H1 (cell line): ENCODE results near the gene TCEAL1. TPM values are rescaled to one million over a fixed set of nuclear protein-coding genes. Genes with fewer than 3 reads are reported as not detected.
A peak's percentile ranks its signal among the peaks of the same experiment; 100 is the strongest.

Experiments used
- CTCF ChIA-PET: fragments of 300-600 bp; sonication (Branson Sonifier 250); formaldehyde crosslinking; loops from one replicate; lab custom pipeline; 2021; ENCODE audit not compliant: partially characterized antibody; lab: Charles Lee
- POLR2A ChIA-PET: fragments of 300-600 bp; sonication (Branson Sonifier 250); formaldehyde crosslinking; loops from one replicate; lab custom pipeline; 2021; ENCODE audit warnings: inconsistent platforms; ENCODE audit not compliant: partially characterized antibody; lab: Charles Lee
- DNase-seq, 2 experiments: peaks; one replicate each; pipeline versions ENCODE4 v3.0.0 to v3.0.0-alpha.2; 2010 to 2022; ENCODE audit warnings: low spot score in 2 of 2, low read depth in 1 of 2, mixed read lengths in 1 of 2
- FAIRE-seq: peaks from 2 replicates; lab custom pipeline; 2011; peaks lifted over from hg19 to GRCh38; lab: Jason Lieb, UNC
- H2AFZ ChIP-seq: 2 replicates; pipeline ENCODE4 v1.8.1; 2012; ENCODE audit warnings: low read length, inconsistent platforms
- H2AK5ac ChIP-seq: 2 replicates; pipeline ENCODE4 v1.6.1; 2013; ENCODE audit warnings: low read depth, low read length
- H2BK120ac ChIP-seq: replicated peaks from 2 replicates; pipeline ENCODE3; 2013; ENCODE audit warnings: low read depth, low read length, inconsistent platforms
- H2BK12ac ChIP-seq: 2 replicates; pipeline ENCODE4 v1.6.1; 2013; ENCODE audit warnings: low read depth, low read length
- H2BK15ac ChIP-seq: 2 replicates; pipeline ENCODE4 v1.6.1; 2013; ENCODE audit warnings: low read length
- H2BK20ac ChIP-seq: 2 replicates; pipeline ENCODE4 v1.6.1; 2013; ENCODE audit warnings: low read length
- H2BK5ac ChIP-seq: 2 replicates; pipeline ENCODE4 v1.6.1; 2013; ENCODE audit warnings: low read depth, low read length
- H3K14ac ChIP-seq: 2 replicates; pipeline ENCODE4 v1.6.1; 2013; ENCODE audit warnings: inconsistent platforms; ENCODE audit not compliant: insufficient read length
- H3K18ac ChIP-seq: 2 replicates; pipeline ENCODE4 v1.6.1; 2013; ENCODE audit warnings: low read length; ENCODE audit errors: extremely low read depth
- H3K23ac ChIP-seq: 2 replicates; pipeline ENCODE4 v1.6.1; 2013; ENCODE audit warnings: inconsistent platforms; ENCODE audit not compliant: insufficient read length
- H3K23me2 ChIP-seq: 2 replicates; pipeline ENCODE4 v1.6.1; 2013; ENCODE audit warnings: low read depth, low read length
- H3K27ac ChIP-seq: 2 replicates; pipeline ENCODE4 v1.6.1; 2011; ENCODE audit warnings: low read depth, low read length, inconsistent platforms
- H3K27me3 ChIP-seq, 4 experiments: replicated peaks in 1 of 4; 1 replicate in 1 of 4; 2 replicates in 3 of 4; pipeline versions ENCODE4 v1.6.1 to v1.8.1; 2011 to 2013; ENCODE audit warnings: low read length in 3 of 4, mild to moderate bottlenecking in 3 of 4, inconsistent platforms in 2 of 4, mixed read lengths in 2 of 4, moderate library complexity in 1 of 4; ENCODE audit not compliant: control insufficient read depth in 3 of 4, insufficient read depth in 3 of 4; ENCODE audit errors: extremely low read depth in 1 of 4
- H3K36me3 ChIP-seq, 4 experiments: 2 replicates each; pipeline versions ENCODE4 v1.6.1 to v1.8.1; 2011 to 2013; ENCODE audit warnings: mild to moderate bottlenecking in 4 of 4, low read length in 3 of 4, moderate library complexity in 2 of 4, control low read depth in 1 of 4, inconsistent platforms in 1 of 4; ENCODE audit not compliant: insufficient read depth in 4 of 4, control insufficient read depth in 2 of 4
- H3K4ac ChIP-seq: replicated peaks from 2 replicates; pipeline ENCODE3; 2013; ENCODE audit warnings: low read length, low read depth, mixed read lengths, inconsistent platforms; ENCODE audit not compliant: insufficient read length
- H3K4me1 ChIP-seq, 4 experiments: replicated peaks in 1 of 4; 1 replicate in 1 of 4; 2 replicates in 3 of 4; pipeline versions ENCODE4 v1.6.1 to v1.8.1; 2011 to 2013; ENCODE audit warnings: low read length in 3 of 4, inconsistent platforms in 2 of 4, mixed read lengths in 1 of 4; ENCODE audit not compliant: insufficient read depth in 4 of 4, control insufficient read depth in 3 of 4
- H3K4me2 ChIP-seq, 2 experiments: 2 replicates each; pipeline versions ENCODE4 v1.6.1 to v1.8.1; 2011 to 2013; ENCODE audit warnings: low read depth in 2 of 2, low read length in 2 of 2, control low read depth in 1 of 2, inconsistent platforms in 1 of 2, mild to moderate bottlenecking in 1 of 2; ENCODE audit not compliant: insufficient read depth in 1 of 2
- H3K4me3 ChIP-seq, 4 experiments: fragments of 200-600, 300-600 bp in 1 of 4; sonication (generic), shearing (Covaris generic), sonication (Bioruptor Twin) in 1 of 4; 2 replicates each; pipeline versions ENCODE4 v1.5.1 to v1.8.1; 2011 to 2016; ENCODE audit warnings: low read length in 4 of 4, low read depth in 3 of 4, control low read depth in 2 of 4, inconsistent platforms in 2 of 4, mild to moderate bottlenecking in 2 of 4, mixed read lengths in 1 of 4, moderate library complexity in 1 of 4; ENCODE audit not compliant: insufficient read depth in 2 of 4; ENCODE audit errors: extremely low read depth in 1 of 4
- H3K56ac ChIP-seq: replicated peaks from 2 replicates; pipeline ENCODE3; 2013; ENCODE audit warnings: low read depth, mild to moderate bottlenecking, mixed read lengths, low read length, inconsistent platforms; ENCODE audit not compliant: insufficient read length
- H3K79me1 ChIP-seq: 2 replicates; pipeline ENCODE4 v1.6.1; 2013; ENCODE audit warnings: low read depth, low read length, control low read depth
- H3K79me2 ChIP-seq, 2 experiments: 2 replicates each; pipeline versions ENCODE4 v1.6.1 to v1.8.1; 2012 to 2013; ENCODE audit warnings: low read length in 2 of 2, mild to moderate bottlenecking in 2 of 2, inconsistent platforms in 1 of 2; ENCODE audit not compliant: insufficient read depth in 2 of 2, control insufficient read depth in 1 of 2
- H3K9ac ChIP-seq, 4 experiments: replicated peaks in 1 of 4; 1 replicate in 1 of 4; 2 replicates in 3 of 4; pipeline versions ENCODE4 v1.6.1 to v1.8.1; 2011 to 2013; ENCODE audit warnings: low read depth in 3 of 4, low read length in 3 of 4, control low read depth in 2 of 4, mild to moderate bottlenecking in 2 of 4, moderate library complexity in 2 of 4, inconsistent platforms in 1 of 4; ENCODE audit errors: extremely low read depth in 1 of 4
- H3K9me3 ChIP-seq, 2 experiments: 2 replicates each; pipeline versions ENCODE4 v1.6.1 to v1.8.1; 2012 to 2013; ENCODE audit warnings: mild to moderate bottlenecking in 2 of 2, moderate library complexity in 2 of 2, control low read depth in 1 of 2, inconsistent platforms in 1 of 2, low read depth in 1 of 2, low read length in 1 of 2, mixed read lengths in 1 of 2; ENCODE audit not compliant: insufficient read depth in 2 of 2
- H4K20me1 ChIP-seq, 2 experiments: replicated peaks in 1 of 2; 2 replicates each; pipeline versions ENCODE3 to v1.8.1; 2011 to 2013; ENCODE audit warnings: inconsistent platforms in 2 of 2, low read length in 2 of 2, mild to moderate bottlenecking in 1 of 2; ENCODE audit not compliant: insufficient read depth in 2 of 2, control insufficient read depth in 1 of 2
- H4K5ac ChIP-seq: 2 replicates; pipeline ENCODE4 v1.6.1; 2013; ENCODE audit warnings: low read length, low read depth, mixed read lengths, inconsistent platforms; ENCODE audit not compliant: insufficient read length
- H4K8ac ChIP-seq: 2 replicates; pipeline ENCODE4 v1.8.0; 2013; ENCODE audit warnings: mild to moderate bottlenecking, moderate library complexity, low read length, inconsistent platforms; ENCODE audit not compliant: insufficient read depth; ENCODE audit errors: extremely low read depth
- H4K91ac ChIP-seq: replicated peaks from 2 replicates; pipeline ENCODE3; 2013; ENCODE audit warnings: low read length, mixed read lengths, inconsistent platforms; ENCODE audit not compliant: insufficient read length
- RAD21 ChIP-seq, 2 experiments: IDR thresholded peaks in 1 of 2; conservative IDR thresholded peaks in 1 of 2; 2 replicates each; pipeline ENCODE4 v1.6.1; 2011; ENCODE audit warnings: low read depth in 2 of 2, low read length in 2 of 2, improper control_type of control experiment in 1 of 2, inconsistent platforms in 1 of 2, mild to moderate bottlenecking in 1 of 2, moderate library complexity in 1 of 2
- SP1 ChIP-seq: IDR thresholded peaks from 2 replicates; pipeline ENCODE4 v1.6.1; 2011; ENCODE audit warnings: low read depth, low read length
- TAF1 ChIP-seq: IDR thresholded peaks from 2 replicates; pipeline ENCODE4 v1.6.1; 2011; ENCODE audit warnings: mild to moderate bottlenecking, low read depth, low read length
- WGBS, 2 experiments: shearing (Covaris generic) in 1 of 2; methylation state at CpG; one replicate each; pipeline versions ENCODE4 v1.1.6 to v1.1.7; 2013 to 2015; ENCODE audit warnings: low lambda C conversion rate in 2 of 2, mixed read lengths in 2 of 2, inconsistent platforms in 1 of 2, low coverage in 1 of 2, missing lambda C conversion rate in 1 of 2; ENCODE audit not compliant: insufficient replicate concordance in 2 of 2, insufficient coverage in 1 of 2, insufficient read length in 1 of 2; ENCODE audit errors: extremely low coverage in 1 of 2, missing lambda C conversion rate in 1 of 2; 5-methylcytosine and 5-hydroxymethylcytosine counted together
- polyA plus RNA-seq, 7 experiments: library from polyadenylated mRNA; depleted of rRNA in 3 of 7; stranded (reverse) in 5 of 7; unstranded in 2 of 7; fragments of >200 nt in 5 of 7; fragments of 200-250 nt in 2 of 7; gene quantifications; 1 replicate in 5 of 7; 2 replicates in 1 of 7; 4 replicates in 1 of 7; pipeline versions ENCODE4 v1.2.1 to v1.2.3, GENCODE V29; 2011 to 2013; ENCODE audit warnings: missing spikeins in 2 of 7, mixed read lengths in 2 of 7
- total RNA-seq: library from RNA; stranded (reverse); fragmentation: NEBNext Ultra II Directional; extraction: Animal tissue kit (Norgen Biotek cat#: 25700); gene quantifications from 2 replicates; pipeline ENCODE4 v1.2.1, GENCODE V29; 2021

The TCEAL1 gene
- total and polyA plus RNA-seq, 2 of the 8 experiments (the other 6 are each of a cell fraction or from before 2014, with no cell fraction given), result 3.9 to 4.1 TPM

- H2BK5ac ChIP-seq, result no peak overlapping the region
- H2BK15ac ChIP-seq, result no peak overlapping the region
- peak overlapping the region in 2 of 4 experiments; percentile 71 to 88; a peak in 4 of 8 replicates for H3K4me3 ChIP-seq
- H3K27ac ChIP-seq, result no peak overlapping the region
- CTCF ChIA-PET, result no interaction called here
- H4K5ac ChIP-seq, result no peak overlapping the region
- H3K36me3 ChIP-seq, result peaks cover 0 to 10% (median 0%) of the 10 kb centered on the region in 4 experiments; a peak in 2 of 8 replicates
- 95% methylated on average over 3 of the region's 4 CpGs; no CpG with 5 or more reads in 1 of the 2 experiments for WGBS, 2 experiments
- no peak overlapping the region for H2BK120ac ChIP-seq
- POLR2A ChIA-PET, result interaction anchor here (1.2 to 1.5 kb wide), 2 partner anchors 11 to 25 kb away, joined by 3 to 4 read pairs; no protein-coding TSS in a partner anchor
- H3K18ac ChIP-seq, result no peak overlapping the region
- no peak overlapping the region for H3K14ac ChIP-seq
- no peaks in the 10 kb centered on the region for H4K20me1 ChIP-seq
- no peaks in the 10 kb centered on the region for H3K23me2 ChIP-seq
- H3K9me3 ChIP-seq, result no peaks in the 10 kb centered on the region
- no peak overlapping the region for H2BK20ac ChIP-seq
- H2AK5ac ChIP-seq, result no peak overlapping the region
- FAIRE-seq (no peak), DNase-seq (no peak)
- H3K79me2 ChIP-seq, result no peaks in the 10 kb centered on the region; a peak in 1 of 4 replicates
- no peak overlapping the region for H3K56ac ChIP-seq
- no peak overlapping the region for H3K23ac ChIP-seq
- H2AFZ ChIP-seq, result no peak overlapping the region
- no peak overlapping the region for H3K9ac ChIP-seq
- H2BK12ac ChIP-seq, result no peak overlapping the region
- H3K4me2 ChIP-seq, result peak overlapping the region in 1 of 2 experiments; percentile 81; a peak in 2 of 4 replicates
- H3K27me3 ChIP-seq, result no peaks in the 10 kb centered on the region
- H4K91ac ChIP-seq, result no peak overlapping the region
- no peak overlapping the region for H4K8ac ChIP-seq
- no peaks in the 10 kb centered on the region for H3K79me1 ChIP-seq
- peaks cover 0 to 3% (median under 1%) of the 10 kb centered on the region in 4 experiments; a peak in 3 of 7 replicates for H3K4me1 ChIP-seq
- no peak overlapping the region for H3K4ac ChIP-seq
- no peak for TF ChIP-seq TAF1
- no peak for TF ChIP-seq RAD21 (IDR thresholded peaks at IDR 0.05 in 1 of 2, conservative IDR thresholded peaks at IDR 0.05 in 1 of 2; ENCODE audit: low read depth in 2 of 2, low read length in 2 of 2)
- TF ChIP-seq SP1, result no peak
These were observed 42.1 kb upstream of the TCEAL1 start for GRCh38 chrX:103586659-103587058.
